ENCODE data around the gene ATP6V0D1. TPM values are rescaled to one million over a fixed set of nuclear protein-coding genes. Genes with fewer than 3 reads are reported as not detected.

Gene ATP6V0D1
- polyA plus RNA-seq, 1 of the 3 experiments (the other 2 are of a cell fraction): 135 TPM

- WGBS (ENCODE audit: low lambda C conversion rate): 100% methylated on average over 2 of the region's 6 CpGs
- POLR2A ChIA-PET: no interaction called here
- H3K9ac ChIP-seq: peak within 1 kb of the TSS; percentile 70
These were observed 2.2 kb upstream of the ATP6V0D1 start, which contains the start of gene AGRP for GRCh38 chr16:67483150-67483549. Gene AGRP (minus strand): TSS chr16:67483547. CDS start chr16:67483398, 149 bp downstream.

DNA sequence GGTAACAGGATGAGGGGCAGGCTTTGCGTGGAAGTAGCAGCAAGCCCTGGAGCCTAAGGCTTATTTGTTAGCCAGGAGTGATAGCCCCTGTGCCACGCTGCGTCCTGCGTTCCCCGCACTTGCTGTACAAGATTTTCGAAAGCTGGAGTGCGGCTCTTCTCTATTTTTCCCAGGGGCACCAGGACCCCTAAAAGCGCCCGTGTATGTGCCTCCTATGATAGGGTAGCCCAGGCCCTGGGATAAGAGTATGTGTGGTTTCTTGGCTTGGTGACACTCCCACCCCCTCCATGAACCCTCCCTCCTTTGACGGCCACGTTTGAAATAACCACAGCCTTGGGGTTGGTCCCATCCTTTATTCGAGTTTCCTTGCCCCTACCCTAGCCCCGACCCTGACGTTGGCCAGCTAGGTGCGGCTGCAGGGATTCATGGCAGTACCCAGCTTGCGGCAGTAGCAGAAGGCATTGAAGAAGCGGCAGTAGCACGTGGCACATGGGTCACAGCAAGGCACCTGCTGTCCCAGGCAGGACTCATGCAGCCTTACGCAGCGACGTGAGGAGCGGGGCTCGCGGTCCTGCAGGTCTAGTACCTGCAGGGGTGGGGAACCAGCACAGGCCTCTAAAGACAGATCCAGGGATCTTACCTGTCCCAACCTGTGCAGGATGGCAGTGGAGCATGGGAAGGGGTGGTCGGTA, 1.4 kb upstream of the ATP6V0D1 start:
- H3K27ac ChIP-seq (ENCODE audit: low read depth in 2 of 2, low read length in 1 of 2): peak overlapping the region; percentile 89 to 91
- H4K20me1 ChIP-seq (ENCODE audit: insufficient read depth): peaks cover 17% of the 10 kb centered on the region
- H3K9ac ChIP-seq: peak overlapping the region; percentile 70
- H3K4me2 ChIP-seq: peak overlapping the region; percentile 85
- no peak for DNase-seq
- no peaks in the 10 kb centered on the region for H3K9me2 ChIP-seq
- ChIA-PET CTCF (interaction anchor here (1.1 to 4.1 kb wide), 15 partner anchors 10 to 222 kb away, joined by 3 to 45 read pairs (median 7); partner anchors contain the start of genes CARMIL2, CTCF and ZDHHC1), POLR2A (no interaction called here)
- H3K27me3 ChIP-seq (ENCODE audit: insufficient read depth): no peaks in the 10 kb centered on the region
- no peaks in the 10 kb centered on the region for H3K9me3 ChIP-seq
- no peak for TF ChIP-seq TEAD4 (IDR thresholded peaks at IDR 0.05; ENCODE audit: borderline replicate concordance, insufficient read depth)
- no peak for TF ChIP-seq SIN3A (IDR thresholded peaks at IDR 0.05; ENCODE audit: borderline replicate concordance, low read depth, low read length)
- no peak for TF ChIP-seq RFX5 (IDR thresholded peaks at IDR 0.05; ENCODE audit: low read length)
- TF ChIP-seq, protein P1, sequence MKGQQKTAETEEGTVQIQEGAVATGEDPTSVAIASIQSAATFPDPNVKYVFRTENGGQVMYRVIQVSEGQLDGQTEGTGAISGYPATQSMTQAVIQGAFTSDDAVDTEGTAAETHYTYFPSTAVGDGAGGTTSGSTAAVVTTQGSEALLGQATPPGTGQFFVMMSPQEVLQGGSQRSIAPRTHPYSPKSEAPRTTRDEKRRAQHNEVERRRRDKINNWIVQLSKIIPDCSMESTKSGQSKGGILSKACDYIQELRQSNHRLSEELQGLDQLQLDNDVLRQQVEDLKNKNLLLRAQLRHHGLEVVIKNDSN (IDR thresholded peaks at IDR 0.05; ENCODE audit: borderline replicate concordance, low read depth): no peak
- no peak for TF ChIP-seq MEF2A (IDR thresholded peaks at IDR 0.05; ENCODE audit: borderline replicate concordance, low read depth)
- TF ChIP-seq ELF1 (IDR thresholded peaks at IDR 0.05): no peak
- TF ChIP-seq MAX (IDR thresholded peaks at IDR 0.05; ENCODE audit: low read depth): no peak; the same call in 1 of the 2 replicates
- no peak for TF ChIP-seq EZH2phosphoT487 (IDR thresholded peaks at IDR 0.05; ENCODE audit: borderline replicate concordance, low read depth)
- no peak for TF ChIP-seq GATA2 (CRISPR knock-in tag; IDR thresholded peaks at IDR 0.05)
- no peak for TF ChIP-seq FOXM1 (IDR thresholded peaks at IDR 0.05; ENCODE audit: low read depth)
- no peak for TF ChIP-seq RXRA (IDR thresholded peaks at IDR 0.05; ENCODE audit: borderline replicate concordance, low read depth)
- TF ChIP-seq, protein P2, sequence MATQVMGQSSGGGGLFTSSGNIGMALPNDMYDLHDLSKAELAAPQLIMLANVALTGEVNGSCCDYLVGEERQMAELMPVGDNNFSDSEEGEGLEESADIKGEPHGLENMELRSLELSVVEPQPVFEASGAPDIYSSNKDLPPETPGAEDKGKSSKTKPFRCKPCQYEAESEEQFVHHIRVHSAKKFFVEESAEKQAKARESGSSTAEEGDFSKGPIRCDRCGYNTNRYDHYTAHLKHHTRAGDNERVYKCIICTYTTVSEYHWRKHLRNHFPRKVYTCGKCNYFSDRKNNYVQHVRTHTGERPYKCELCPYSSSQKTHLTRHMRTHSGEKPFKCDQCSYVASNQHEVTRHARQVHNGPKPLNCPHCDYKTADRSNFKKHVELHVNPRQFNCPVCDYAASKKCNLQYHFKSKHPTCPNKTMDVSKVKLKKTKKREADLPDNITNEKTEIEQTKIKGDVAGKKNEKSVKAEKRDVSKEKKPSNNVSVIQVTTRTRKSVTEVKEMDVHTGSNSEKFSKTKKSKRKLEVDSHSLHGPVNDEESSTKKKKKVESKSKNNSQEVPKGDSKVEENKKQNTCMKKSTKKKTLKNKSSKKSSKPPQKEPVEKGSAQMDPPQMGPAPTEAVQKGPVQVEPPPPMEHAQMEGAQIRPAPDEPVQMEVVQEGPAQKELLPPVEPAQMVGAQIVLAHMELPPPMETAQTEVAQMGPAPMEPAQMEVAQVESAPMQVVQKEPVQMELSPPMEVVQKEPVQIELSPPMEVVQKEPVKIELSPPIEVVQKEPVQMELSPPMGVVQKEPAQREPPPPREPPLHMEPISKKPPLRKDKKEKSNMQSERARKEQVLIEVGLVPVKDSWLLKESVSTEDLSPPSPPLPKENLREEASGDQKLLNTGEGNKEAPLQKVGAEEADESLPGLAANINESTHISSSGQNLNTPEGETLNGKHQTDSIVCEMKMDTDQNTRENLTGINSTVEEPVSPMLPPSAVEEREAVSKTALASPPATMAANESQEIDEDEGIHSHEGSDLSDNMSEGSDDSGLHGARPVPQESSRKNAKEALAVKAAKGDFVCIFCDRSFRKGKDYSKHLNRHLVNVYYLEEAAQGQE (IDR thresholded peaks at IDR 0.05; ENCODE audit: low read depth, low read length): no peak
- no peak for TF ChIP-seq YY1 (IDR thresholded peaks at IDR 0.05; ENCODE audit: low read depth)
- 77% methylated on average over 25 of the region's 25 CpGs for WGBS (ENCODE audit: low lambda C conversion rate)
- peaks cover 4% of the 10 kb centered on the region for H3F3A ChIP-seq (replicated peaks; ENCODE audit: insufficient read depth)
- peaks cover 52% of the 10 kb centered on the region for H3K79me2 ChIP-seq (ENCODE audit: insufficient read depth)
- peak overlapping the region; percentile 80 to 100 for H3K4me3 ChIP-seq (ENCODE audit: low read depth in 2 of 2, low read length in 1 of 2)
- peak overlapping the region; percentile 91 for H2AFZ ChIP-seq (ENCODE audit: low read depth)
- H3K36me3 ChIP-seq (replicated peaks in 1 of 2; ENCODE audit: control insufficient read depth in 1 of 2, insufficient read depth in 2 of 2, low read length in 1 of 2): peaks cover under 1 to 3% of the 10 kb centered on the region in 2 experiments
- peaks cover 6 to 19% of the 10 kb centered on the region in 2 experiments; a peak in 1 of 4 replicates for H3K4me1 ChIP-seq (ENCODE audit: control insufficient read depth in 1 of 2, insufficient read depth in 2 of 2, low read depth in 1 of 2, low read length in 1 of 2)

More at GRCh38 chr16:67483150-67483549, 2.2 kb upstream of the ATP6V0D1 start, which contains the start of gene AGRP:
- peaks cover 0 to 3% of the 10 kb centered on the region in 2 experiments for H3K36me3 ChIP-seq (replicated peaks in 1 of 2; ENCODE audit: control insufficient read depth in 1 of 2, insufficient read depth in 2 of 2, low read length in 1 of 2)
- H4K20me1 ChIP-seq (ENCODE audit: insufficient read depth): peaks cover 11% of the 10 kb centered on the region
- H3K4me2 ChIP-seq: peak within 1 kb of the TSS; percentile 85
- CTCF ChIA-PET: interaction anchor here (1.5 to 2.9 kb wide), 5 partner anchors 9 to 161 kb away, joined by 5 to 45 read pairs (median 18); partner anchors contain the start of gene CARMIL2
- peak within 1 kb of the TSS; percentile 91; the same call in 1 of the 2 replicates for H2AFZ ChIP-seq (ENCODE audit: low read depth)
- H3K4me1 ChIP-seq (ENCODE audit: control insufficient read depth in 1 of 2, insufficient read depth in 2 of 2, low read depth in 1 of 2, low read length in 1 of 2): peaks cover 6 to 19% of the 10 kb centered on the region in 2 experiments; a peak in 1 of 4 replicates
- H3K27me3 ChIP-seq (ENCODE audit: insufficient read depth): no peaks in the 10 kb centered on the region
- peaks cover 45% of the 10 kb centered on the region for H3K79me2 ChIP-seq (ENCODE audit: insufficient read depth)
- DNase-seq: no peak
- H3K4me3 ChIP-seq (ENCODE audit: low read depth in 2 of 2, low read length in 1 of 2): peak within 1 kb of the TSS; percentile 80 to 100
- TF ChIP-seq POLR2AphosphoS5 (IDR thresholded peaks at IDR 0.05; ENCODE audit: low read depth, low read length): no peak
- no peak for TF ChIP-seq TEAD4 (IDR thresholded peaks at IDR 0.05; ENCODE audit: borderline replicate concordance, insufficient read depth)
- TF ChIP-seq, protein P3, sequence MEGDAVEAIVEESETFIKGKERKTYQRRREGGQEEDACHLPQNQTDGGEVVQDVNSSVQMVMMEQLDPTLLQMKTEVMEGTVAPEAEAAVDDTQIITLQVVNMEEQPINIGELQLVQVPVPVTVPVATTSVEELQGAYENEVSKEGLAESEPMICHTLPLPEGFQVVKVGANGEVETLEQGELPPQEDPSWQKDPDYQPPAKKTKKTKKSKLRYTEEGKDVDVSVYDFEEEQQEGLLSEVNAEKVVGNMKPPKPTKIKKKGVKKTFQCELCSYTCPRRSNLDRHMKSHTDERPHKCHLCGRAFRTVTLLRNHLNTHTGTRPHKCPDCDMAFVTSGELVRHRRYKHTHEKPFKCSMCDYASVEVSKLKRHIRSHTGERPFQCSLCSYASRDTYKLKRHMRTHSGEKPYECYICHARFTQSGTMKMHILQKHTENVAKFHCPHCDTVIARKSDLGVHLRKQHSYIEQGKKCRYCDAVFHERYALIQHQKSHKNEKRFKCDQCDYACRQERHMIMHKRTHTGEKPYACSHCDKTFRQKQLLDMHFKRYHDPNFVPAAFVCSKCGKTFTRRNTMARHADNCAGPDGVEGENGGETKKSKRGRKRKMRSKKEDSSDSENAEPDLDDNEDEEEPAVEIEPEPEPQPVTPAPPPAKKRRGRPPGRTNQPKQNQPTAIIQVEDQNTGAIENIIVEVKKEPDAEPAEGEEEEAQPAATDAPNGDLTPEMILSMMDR (IDR thresholded peaks at IDR 0.05): no peak
- no peak for TF ChIP-seq RCOR1 (IDR thresholded peaks at IDR 0.05; ENCODE audit: low read length)
- no peak for TF ChIP-seq ELF1 (IDR thresholded peaks at IDR 0.05)
- TF ChIP-seq GABPA (IDR thresholded peaks at IDR 0.05; ENCODE audit: low read depth): no peak
- TF ChIP-seq GATA2 (CRISPR knock-in tag; IDR thresholded peaks at IDR 0.05): no peak
- no peaks in the 10 kb centered on the region for H3K9me2 ChIP-seq
- H3F3A ChIP-seq (replicated peaks; ENCODE audit: insufficient read depth): peaks cover 5% of the 10 kb centered on the region
- peak within 1 kb of the TSS in 1 of 2 experiments; percentile 91; a peak in 3 of 4 replicates for H3K27ac ChIP-seq (ENCODE audit: low read depth in 2 of 2, low read length in 1 of 2)
- no peaks in the 10 kb centered on the region for H3K9me3 ChIP-seq

Data from SK-N-SH (cell line).